Amniotic stem cell (primary cell): ENCODE data around the gene ADGRG6.
"Not testable (repeated sequence)": the region's sequence is repeated elsewhere in the genome, so short reads cannot be mapped to it uniquely, and the experiment has no call there.

Experiments used
- DNase-seq: peaks from one replicate; lab custom pipeline; 2025; lab: John Stamatoyannopoulos, UW

ADGRG6 gene

GRCh38 chr6:142411145-142411544 is 109.3 kb downstream of the ADGRG6 start:
- DNase-seq, result no peak

DNA sequence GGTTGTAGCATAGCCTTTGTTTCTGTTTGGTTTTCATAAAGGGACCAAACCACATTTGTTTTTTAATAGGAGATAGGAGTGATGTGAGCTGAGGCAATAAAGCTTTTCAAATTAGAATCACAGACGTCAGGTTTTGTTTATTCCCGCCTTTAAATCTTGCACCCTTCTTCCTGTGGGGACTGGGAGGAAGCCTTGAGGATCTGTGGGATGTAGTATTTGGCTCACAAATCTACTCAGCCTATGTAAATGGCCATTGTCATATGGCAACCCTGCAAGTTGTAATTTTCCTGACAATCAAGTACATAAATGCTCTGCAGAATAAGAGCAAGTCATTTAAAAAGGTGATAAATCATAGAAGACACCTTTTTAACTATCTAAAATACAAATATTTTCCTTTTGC is 110.4 kb downstream of the ADGRG6 start:
- DNase-seq, result no peak

DNA sequence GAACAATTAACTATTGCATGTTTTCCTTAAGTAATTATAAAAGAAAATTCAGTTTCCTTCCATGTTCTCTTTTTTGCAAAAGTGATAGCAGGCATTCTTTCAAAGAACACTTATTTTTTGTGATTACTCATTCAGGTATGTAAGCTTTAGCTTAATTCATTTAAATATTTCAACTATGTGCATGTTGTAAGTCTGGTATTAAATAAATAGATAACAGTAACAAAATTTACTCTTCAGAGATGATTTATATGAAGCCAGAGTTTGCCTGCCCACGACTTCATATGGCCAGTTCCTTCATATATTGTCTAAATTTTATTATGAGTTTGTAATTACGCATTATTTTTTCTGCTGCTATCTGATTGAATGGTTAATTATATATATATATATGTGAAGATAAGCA is 110.9 kb downstream of the ADGRG6 start:
- DNase-seq, result no peak

- DNase-seq, result no peak
Observed at GRCh38 chr6:142413111-142413510, 111.3 kb downstream of the ADGRG6 start.

GRCh38 chr6:142414462-142415250 is 112.8 kb downstream of the ADGRG6 start:
- DNase-seq, result no peak

DNA sequence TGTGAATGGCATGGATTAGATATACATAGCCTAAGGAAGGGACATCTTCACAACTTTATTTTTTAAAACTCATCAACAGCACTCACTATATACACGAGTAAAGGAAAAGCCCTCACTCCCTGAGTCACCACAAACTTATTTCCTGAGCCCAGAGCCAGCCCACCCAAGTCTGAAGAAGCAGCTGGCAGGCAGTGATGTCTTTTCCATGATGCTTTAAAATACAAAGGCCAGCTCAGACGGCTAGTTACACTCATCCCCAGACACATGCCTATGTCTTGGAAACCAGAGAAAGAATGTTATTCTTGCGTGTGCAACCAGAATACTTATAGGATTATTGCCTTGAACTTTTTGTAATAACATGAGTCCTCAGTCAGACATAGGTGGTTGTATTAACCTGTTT is 114.4 kb downstream of the ADGRG6 start:
- DNase-seq, result peak; percentile 93

- DNase-seq, result no peak
Observed at GRCh38 chr6:142416686-142417085, 114.9 kb downstream of the ADGRG6 start.

GRCh38 chr6:142417331-142417750 is 115.5 kb downstream of the ADGRG6 start:
- no peak for DNase-seq

DNA sequence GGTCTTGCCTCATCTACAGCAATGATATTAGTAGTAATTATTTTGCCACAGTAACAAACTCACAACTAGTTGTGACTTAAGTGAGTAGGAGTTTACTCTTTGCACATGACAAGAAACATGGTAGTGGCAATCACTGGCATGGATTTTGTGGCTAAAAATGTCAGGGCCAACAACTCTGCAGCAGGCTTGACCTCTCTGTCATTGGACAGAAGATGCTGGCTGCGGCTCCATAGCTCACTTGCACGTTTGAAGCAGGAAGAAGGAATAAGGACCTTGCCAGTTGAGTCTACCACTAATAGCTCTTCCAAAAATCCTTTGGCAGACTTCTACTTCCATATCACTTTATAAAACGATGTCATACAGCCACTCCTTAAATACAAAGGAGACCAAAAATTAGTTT is 117.3 kb downstream of the ADGRG6 start:
- DNase-seq, result no peak

GRCh38 chr6:142420802-142421201 is 119.0 kb downstream of the ADGRG6 start:
- no peak for DNase-seq

DNA sequence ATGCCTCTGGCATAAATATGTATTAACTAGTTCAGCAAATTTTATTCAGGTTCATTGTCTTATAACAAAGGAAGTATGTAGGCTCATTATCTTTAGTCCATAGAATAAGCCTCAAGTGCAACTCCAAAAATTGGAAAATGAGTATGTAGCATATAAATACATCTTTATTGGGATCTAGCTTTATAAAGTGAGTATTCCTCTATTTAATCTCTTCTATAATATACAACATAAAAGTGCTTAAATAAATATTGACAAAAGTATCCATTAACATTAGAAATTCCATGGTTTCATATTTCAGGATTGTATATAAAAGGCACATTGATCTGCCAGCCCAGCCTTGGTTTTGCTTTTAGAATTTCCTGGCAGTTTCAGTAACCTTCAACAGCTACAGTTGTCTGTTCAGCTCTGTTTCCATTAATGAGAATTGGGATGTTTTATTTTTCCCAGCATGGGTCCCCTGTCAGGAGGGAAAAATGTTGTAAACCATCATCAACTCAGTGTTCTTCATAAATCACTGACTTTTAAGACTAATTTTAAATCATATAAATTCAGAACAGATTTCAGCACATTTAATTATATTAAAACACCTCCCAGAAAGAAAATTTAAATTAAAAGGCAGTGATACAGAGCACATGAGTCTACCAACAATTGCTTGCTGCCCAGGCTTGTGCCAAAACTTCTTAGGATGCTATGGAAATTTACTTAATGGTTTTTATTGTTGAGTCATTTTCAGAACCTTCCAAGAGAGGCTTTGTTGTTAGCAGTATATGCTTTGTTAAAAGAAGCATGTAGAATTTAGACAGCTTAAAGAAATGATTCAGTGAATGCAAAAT is 119.7 kb downstream of the ADGRG6 start:
- no peak for DNase-seq

- not testable (repeated sequence) for DNase-seq
Observed at GRCh38 chr6:142426444-142427132, 124.8 kb downstream of the ADGRG6 start.

DNA sequence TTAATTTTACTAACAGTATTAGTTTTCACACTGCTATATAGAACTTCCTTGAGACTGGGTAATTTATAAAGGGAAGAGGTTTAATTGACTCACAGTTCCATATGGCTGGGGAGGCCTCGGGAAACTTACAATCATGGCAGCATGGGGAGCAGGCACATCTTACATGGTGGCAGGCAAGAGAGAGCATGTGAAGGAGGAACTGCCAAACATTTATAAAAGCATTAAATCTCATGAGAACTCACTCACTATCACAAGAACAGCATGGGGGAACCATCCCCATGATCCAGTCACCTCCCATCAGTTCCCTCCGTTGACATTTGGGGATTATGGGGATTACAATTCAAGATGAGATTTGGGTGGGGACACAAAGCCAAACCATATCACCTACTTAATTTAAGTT is 126.7 kb downstream of the ADGRG6 start:
- not testable (repeated sequence) for DNase-seq

- DNase-seq, result no peak
Observed at GRCh38 chr6:142429195-142429594, 127.4 kb downstream of the ADGRG6 start.

- DNase-seq, result no peak
Observed at GRCh38 chr6:142433419-142433818, 131.6 kb downstream of the ADGRG6 start.

DNA sequence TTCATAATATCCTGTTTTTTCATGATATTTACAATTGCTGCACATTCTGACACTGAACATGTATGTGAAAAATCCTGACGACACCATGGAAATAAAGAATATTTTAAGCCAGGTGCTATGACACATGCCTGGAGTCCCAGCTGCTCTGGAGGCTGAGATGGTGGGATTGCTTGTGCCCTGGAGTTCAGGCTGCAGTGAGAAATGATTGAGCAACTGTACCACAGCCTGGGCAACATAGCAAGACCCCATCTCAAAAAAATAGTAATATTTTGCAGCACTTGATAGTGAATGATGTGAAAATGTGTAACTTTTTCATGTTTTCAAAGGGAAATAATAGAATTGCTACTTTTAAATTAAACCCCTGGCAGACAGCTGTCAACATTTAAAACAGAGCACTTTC is 137.1 kb downstream of the ADGRG6 start:
- no peak for DNase-seq

- DNase-seq, result no peak
Observed at GRCh38 chr6:142440600-142441293, 138.9 kb downstream of the ADGRG6 start.

- DNase-seq, result no peak
Observed at GRCh38 chr6:142441716-142442115, 139.9 kb downstream of the ADGRG6 start.

DNA sequence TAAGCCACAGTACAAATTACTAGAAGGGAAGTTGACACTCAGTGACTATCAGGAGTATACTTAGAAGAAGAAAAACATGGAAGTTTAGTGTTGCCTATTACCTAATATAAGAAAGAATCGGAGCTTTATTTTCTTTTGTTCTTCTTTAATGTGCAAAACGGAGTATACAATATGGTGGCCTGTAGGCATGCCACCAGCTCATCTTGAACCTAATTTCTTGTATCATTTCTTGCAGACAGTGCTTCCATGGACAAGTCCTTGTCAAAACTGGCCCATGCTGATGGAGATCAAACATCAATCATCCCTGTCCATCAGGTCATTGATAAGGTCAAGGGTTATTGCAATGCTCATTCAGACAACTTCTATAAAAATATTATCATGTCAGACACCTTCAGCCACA is 141.3 kb downstream of the ADGRG6 start:
- DNase-seq, result no peak

GRCh38 chr6:142443532-142443931 is 141.7 kb downstream of the ADGRG6 start:
- no peak for DNase-seq

DNA sequence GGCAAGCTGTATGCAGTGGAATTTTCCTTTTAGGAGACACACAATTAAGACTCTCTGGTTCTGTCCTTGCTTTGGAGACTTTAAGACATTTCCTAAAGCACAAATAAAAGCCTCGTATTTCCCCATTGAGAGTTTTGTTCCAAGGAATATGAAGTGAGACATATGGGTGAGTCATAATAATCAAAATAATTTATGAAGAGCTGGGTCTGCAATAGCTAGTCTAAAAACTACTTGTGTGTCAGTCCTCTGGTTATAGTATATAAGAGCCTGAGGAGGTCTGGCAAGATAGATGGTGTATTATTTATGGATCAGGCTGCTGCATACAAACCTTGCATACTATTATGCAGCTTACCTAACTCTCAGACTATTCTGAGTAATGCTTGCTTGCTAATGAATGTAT is 142.6 kb downstream of the ADGRG6 start:
- no peak for DNase-seq

DNA sequence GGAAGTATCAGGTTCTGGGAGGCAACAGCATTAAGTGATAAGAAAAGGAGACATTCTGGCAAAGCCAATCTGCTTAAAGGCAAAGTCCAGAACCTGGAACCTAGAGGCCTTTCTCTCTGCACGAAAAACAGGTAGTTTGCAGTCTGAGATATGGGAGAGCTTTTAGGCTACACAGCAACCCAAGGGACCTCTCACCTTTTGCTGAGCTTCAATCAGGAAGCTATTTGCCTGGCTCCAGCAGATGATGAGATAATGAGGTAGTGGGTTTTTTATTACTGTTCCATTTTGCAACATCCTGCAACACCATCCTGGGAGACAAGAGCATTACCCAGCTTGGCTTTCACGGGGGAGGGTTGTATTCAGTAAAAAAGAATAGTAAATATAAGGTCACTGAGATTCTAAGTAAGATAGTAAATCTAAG is 143.1 kb downstream of the ADGRG6 start:
- no peak for DNase-seq
